Stimulated activated naive B cell treated with anti-CD40 and anti-IgM and Interleukin-4, amounts not matched to agents 10 μg/mL and 1 μg/mL and 100 μg/mL, for 72 hours (primary cell): ENCODE data around the gene CBX4.

ENCODE experiments used
- ATAC-seq, 2 donors: fragments of 150-1000 bp; cut with Tn5 transposase; replicated peaks; 2 replicates each; pipeline ENCODE4 v1.10.0; 2021; ENCODE audit warnings: moderate library complexity in 1 of 2
- DNase-seq: peaks from one replicate; pipeline ENCODE4 v3.0.0; 2021
- H3K27ac Mint-ChIP-seq: one replicate; pipeline ENCODE4 v1.8.0; 2022; ENCODE audit warnings: mild to moderate bottlenecking, mixed read lengths
- H3K27me3 Mint-ChIP-seq, 2 donors: one replicate each; pipeline ENCODE4 v1.8.0; 2022; ENCODE audit warnings: mixed read lengths in 2 of 2
- H3K36me3 Mint-ChIP-seq, 2 donors: one replicate each; pipeline ENCODE4 v1.8.0; 2022; ENCODE audit warnings: mixed read lengths in 2 of 2, mild to moderate bottlenecking in 1 of 2
- H3K4me1 Mint-ChIP-seq, 2 donors: one replicate each; pipeline ENCODE4 v1.8.0; 2022; ENCODE audit warnings: mixed read lengths in 2 of 2, mild to moderate bottlenecking in 1 of 2
- H3K4me3 Mint-ChIP-seq, 2 donors: one replicate each; pipeline ENCODE4 v1.8.0; 2022; ENCODE audit warnings: mild to moderate bottlenecking in 2 of 2, mixed read lengths in 2 of 2, moderate library complexity in 1 of 2
- H3K9me3 Mint-ChIP-seq, 2 donors: one replicate each; pipeline ENCODE4 v1.8.0; 2022; ENCODE audit warnings: mixed read lengths in 2 of 2, mild to moderate bottlenecking in 1 of 2

Gene CBX4

GRCh38 chr17:79852748-79853147, 13.5 kb upstream of the CBX4 start:
- no peak overlapping the region for H3K27ac Mint-ChIP-seq
- no peaks in the 10 kb centered on the region for H3K9me3 Mint-ChIP-seq
- H3K4me3 Mint-ChIP-seq, result peak overlapping the region; percentile 55 to 56
- peaks cover 45 to 50% of the 10 kb centered on the region in 2 donors for H3K27me3 Mint-ChIP-seq
- H3K4me1 Mint-ChIP-seq, result peaks cover 0 to 4% of the 10 kb centered on the region in 2 donors
- DNase-seq (no peak), ATAC-seq (no peak)
- H3K36me3 Mint-ChIP-seq, result no peaks in the 10 kb centered on the region

- H3K4me3 Mint-ChIP-seq, result no peak overlapping the region
- no peaks in the 10 kb centered on the region for H3K9me3 Mint-ChIP-seq
- no peak overlapping the region for H3K27ac Mint-ChIP-seq
- no peak for ATAC-seq
- peaks cover 36 to 39% of the 10 kb centered on the region in 2 donors for H3K27me3 Mint-ChIP-seq
- no peak for DNase-seq
- H3K4me1 Mint-ChIP-seq, result peaks cover 0 to 4% of the 10 kb centered on the region in 2 donors
- H3K36me3 Mint-ChIP-seq, result no peaks in the 10 kb centered on the region
These were observed 12.2 kb upstream of the CBX4 start for GRCh38 chr17:79851461-79851817.

GRCh38 chr17:79850571-79851460, 11.6 kb upstream of the CBX4 start:
- Mint-ChIP-seq H3K4me3 (no peak overlapping the region), H3K36me3 (no peaks in the 10 kb centered on the region), H3K27ac (no peak overlapping the region), H3K9me3 (no peaks in the 10 kb centered on the region), H3K4me1 (peaks cover 0 to 4% of the 10 kb centered on the region in 2 donors), H3K27me3 (peaks cover 32 to 37% of the 10 kb centered on the region in 2 donors)
- ATAC-seq (peak; percentile 36 to 42), DNase-seq (no peak)

GRCh38 chr17:79849953-79850352, 10.7 kb upstream of the CBX4 start:
- Mint-ChIP-seq H3K36me3 (no peaks in the 10 kb centered on the region), H3K27me3 (peaks cover 28 to 38% of the 10 kb centered on the region in 2 donors), H3K4me3 (no peak overlapping the region), H3K27ac (no peak overlapping the region), H3K9me3 (no peaks in the 10 kb centered on the region), H3K4me1 (peaks cover 2 to 12% of the 10 kb centered on the region in 2 donors)
- no peak for DNase-seq
- ATAC-seq, result no peak

- no peak for ATAC-seq
- no peaks in the 10 kb centered on the region for H3K36me3 Mint-ChIP-seq
- H3K9me3 Mint-ChIP-seq, result no peaks in the 10 kb centered on the region
- H3K27ac Mint-ChIP-seq, result no peak overlapping the region
- H3K27me3 Mint-ChIP-seq, result peaks cover 28 to 40% of the 10 kb centered on the region in 2 donors
- peaks cover 4 to 18% of the 10 kb centered on the region in 2 donors for H3K4me1 Mint-ChIP-seq
- DNase-seq, result no peak
- H3K4me3 Mint-ChIP-seq, result no peak overlapping the region
These were observed 9.1 kb upstream of the CBX4 start for GRCh38 chr17:79848370-79848766.

- H3K4me1 Mint-ChIP-seq, result peaks cover 6 to 21% of the 10 kb centered on the region in 2 donors
- no peaks in the 10 kb centered on the region for H3K9me3 Mint-ChIP-seq
- H3K36me3 Mint-ChIP-seq, result no peaks in the 10 kb centered on the region
- DNase-seq (no peak), ATAC-seq (no peak)
- no peak overlapping the region for H3K4me3 Mint-ChIP-seq
- H3K27ac Mint-ChIP-seq, result no peak overlapping the region
- H3K27me3 Mint-ChIP-seq, result peaks cover 30 to 43% of the 10 kb centered on the region in 2 donors
These were observed 8.6 kb upstream of the CBX4 start for GRCh38 chr17:79847698-79848369.

GRCh38 chr17:79845601-79845949, 6.3 kb upstream of the CBX4 start:
- peaks cover 33 to 63% of the 10 kb centered on the region in 2 donors for H3K27me3 Mint-ChIP-seq
- no peaks in the 10 kb centered on the region for H3K36me3 Mint-ChIP-seq
- no peak overlapping the region for H3K27ac Mint-ChIP-seq
- no peak overlapping the region for H3K4me3 Mint-ChIP-seq
- ATAC-seq (no peak), DNase-seq (no peak)
- peaks cover 13 to 37% of the 10 kb centered on the region in 2 donors for H3K4me1 Mint-ChIP-seq
- no peaks in the 10 kb centered on the region for H3K9me3 Mint-ChIP-seq

GRCh38 chr17:79844869-79845600, 5.8 kb upstream of the CBX4 start:
- no peak overlapping the region for H3K27ac Mint-ChIP-seq
- H3K4me1 Mint-ChIP-seq, result peaks cover 13 to 42% of the 10 kb centered on the region in 2 donors
- H3K9me3 Mint-ChIP-seq, result no peaks in the 10 kb centered on the region
- ATAC-seq, result peak; percentile 67 to 69
- DNase-seq, result no peak
- H3K4me3 Mint-ChIP-seq, result peak overlapping the region; percentile 29 to 48
- no peaks in the 10 kb centered on the region for H3K36me3 Mint-ChIP-seq
- peaks cover 36 to 64% of the 10 kb centered on the region in 2 donors for H3K27me3 Mint-ChIP-seq

GRCh38 chr17:79843816-79844800, 4.9 kb upstream of the CBX4 start:
- Mint-ChIP-seq H3K4me1 (peaks cover 13 to 46% of the 10 kb centered on the region in 2 donors), H3K36me3 (no peaks in the 10 kb centered on the region), H3K27ac (peak overlapping the region; percentile 51), H3K9me3 (no peaks in the 10 kb centered on the region), H3K4me3 (peak overlapping the region; percentile 77 to 83), H3K27me3 (peaks cover 38 to 58% of the 10 kb centered on the region in 2 donors)
- ATAC-seq, result no peak
- DNase-seq, result no peak

GRCh38 chr17:79843474-79843815, 4.2 kb upstream of the CBX4 start:
- ATAC-seq (no peak), DNase-seq (no peak)
- H3K9me3 Mint-ChIP-seq, result no peaks in the 10 kb centered on the region
- peak overlapping the region; percentile 51 for H3K27ac Mint-ChIP-seq
- peaks cover 31 to 52% of the 10 kb centered on the region in 2 donors for H3K27me3 Mint-ChIP-seq
- peaks cover 0 to under 1% of the 10 kb centered on the region in 2 donors for H3K36me3 Mint-ChIP-seq
- H3K4me1 Mint-ChIP-seq, result peaks cover 13 to 46% of the 10 kb centered on the region in 2 donors
- H3K4me3 Mint-ChIP-seq, result peak overlapping the region; percentile 77 to 83

GRCh38 chr17:79842656-79843473, 3.6 kb upstream of the CBX4 start:
- peaks cover 0 to 5% of the 10 kb centered on the region in 2 donors for H3K36me3 Mint-ChIP-seq
- peak overlapping the region; percentile 65 for H3K27ac Mint-ChIP-seq
- ATAC-seq (no peak), DNase-seq (no peak)
- H3K9me3 Mint-ChIP-seq, result no peaks in the 10 kb centered on the region
- peak overlapping the region; percentile 63 to 71 for H3K4me3 Mint-ChIP-seq
- H3K27me3 Mint-ChIP-seq, result peaks cover 25 to 46% of the 10 kb centered on the region in 2 donors
- peaks cover 17 to 51% of the 10 kb centered on the region in 2 donors for H3K4me1 Mint-ChIP-seq

GRCh38 chr17:79842136-79842655, 3.0 kb upstream of the CBX4 start:
- H3K4me1 Mint-ChIP-seq, result peaks cover 24 to 58% of the 10 kb centered on the region in 2 donors
- H3K27me3 Mint-ChIP-seq, result peaks cover 23 to 42% of the 10 kb centered on the region in 2 donors

More at GRCh38 chr17:79842136-79842655, 3.0 kb upstream of the CBX4 start:
- ATAC-seq (no peak), DNase-seq (no peak)
- Mint-ChIP-seq H3K9me3 (no peaks in the 10 kb centered on the region), H3K4me3 (peak overlapping the region; percentile 67 to 76), H3K27ac (peak overlapping the region; percentile 79), H3K36me3 (peaks cover under 1 to 5% of the 10 kb centered on the region in 2 donors)
